ENCODE results near the gene FICD.
"Not testable (repeated sequence)": the region's sequence is repeated elsewhere in the genome, so short reads cannot be mapped to it uniquely, and the experiment has no call there.

FICD gene

DNA sequence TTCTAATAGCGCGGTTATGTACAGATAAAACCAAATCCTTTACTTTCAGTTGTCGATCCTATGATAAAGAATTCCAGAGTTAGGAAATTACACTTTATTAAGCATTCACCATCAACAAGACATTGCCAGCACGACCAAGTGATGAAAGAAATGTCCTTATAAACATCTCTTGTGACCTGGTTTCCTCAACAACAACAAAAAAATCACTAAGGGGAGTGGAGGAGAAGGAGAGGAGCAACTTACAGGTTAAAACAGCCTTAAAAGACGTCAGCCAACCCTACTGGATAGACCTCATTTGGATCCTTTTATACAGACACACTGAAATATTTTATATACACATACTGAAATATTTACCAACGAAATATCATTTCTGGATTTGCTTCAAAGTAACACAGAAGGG, 23.1 kb downstream of the FICD start:
- no peak for DNase-seq (ENCODE audit: low read depth)

GRCh38 chr12:108538616-108539195, 23.6 kb downstream of the FICD start:
- no peak for DNase-seq (ENCODE audit: low read depth)

- no peak for DNase-seq (ENCODE audit: low read depth)
These were observed 27.2 kb downstream of the FICD start for GRCh38 chr12:108542320-108542719.

DNA sequence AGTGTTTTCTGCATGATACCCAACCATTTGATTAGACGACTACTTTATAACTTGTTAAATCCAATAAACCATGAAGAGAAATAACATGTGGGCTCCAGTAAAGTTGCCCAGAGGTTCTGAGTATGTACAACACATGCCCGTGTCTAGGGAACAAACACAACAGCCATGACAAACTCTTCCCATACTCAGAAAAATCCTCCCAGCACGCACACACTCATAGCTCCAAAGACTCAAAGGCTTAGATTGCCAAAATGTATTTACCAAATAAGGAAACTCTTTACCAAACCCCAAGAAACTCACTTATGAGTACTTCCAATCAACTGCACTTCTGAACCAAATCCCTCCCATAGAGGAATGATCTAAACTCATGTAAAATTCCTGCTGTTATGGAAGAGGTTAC, 28.6 kb downstream of the FICD start:
- DNase-seq (ENCODE audit: low read depth), result no peak

GRCh38 chr12:108547686-108548085, 32.6 kb downstream of the FICD start:
- no peak for DNase-seq (ENCODE audit: low read depth)

GRCh38 chr12:108548954-108549521, 34.0 kb downstream of the FICD start:
- no peak for DNase-seq (ENCODE audit: low read depth)

DNA sequence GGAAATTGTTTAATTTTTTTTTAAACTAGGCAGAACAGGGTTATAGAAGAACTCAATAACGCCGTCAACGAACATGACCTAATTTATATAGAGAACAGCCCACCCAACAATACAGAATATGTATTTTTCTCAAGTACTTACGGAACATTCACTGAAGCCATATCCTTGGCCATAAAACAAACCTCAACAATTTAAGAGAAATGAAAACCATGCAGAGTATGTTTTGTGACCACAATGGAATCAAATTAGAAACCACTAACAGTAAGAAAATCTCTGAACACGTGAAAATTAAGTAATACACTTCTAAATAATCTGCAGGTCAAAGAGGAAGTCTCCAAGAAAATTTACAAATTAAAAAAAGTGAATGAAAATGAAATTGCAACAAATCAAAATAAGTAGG, 36.5 kb downstream of the FICD start:
- DNase-seq (ENCODE audit: low read depth), result no peak

DNA sequence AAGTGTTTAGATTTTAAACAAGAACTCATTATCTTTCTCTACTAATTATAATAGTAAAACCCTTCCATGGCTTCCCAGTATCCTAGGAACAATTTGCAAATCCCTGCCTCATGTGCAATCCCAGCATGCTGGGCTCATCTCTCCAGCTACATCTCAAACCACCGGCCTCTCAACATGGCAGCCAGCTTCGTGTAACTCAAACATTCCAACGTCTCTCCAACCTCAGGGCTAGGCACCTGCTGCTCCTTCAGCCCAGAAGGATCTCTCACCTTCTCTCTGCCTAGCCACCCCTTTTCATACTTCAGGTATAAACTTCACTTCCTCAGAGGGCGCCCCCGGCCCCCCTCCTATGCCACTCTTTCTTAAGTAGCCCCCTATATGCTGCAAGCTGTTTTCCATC, 38.7 kb downstream of the FICD start:
- no peak for DNase-seq (ENCODE audit: low read depth)

- DNase-seq (ENCODE audit: low read depth), result not testable (repeated sequence)
These were observed 40.3 kb downstream of the FICD start for GRCh38 chr12:108555383-108555782.

DNA sequence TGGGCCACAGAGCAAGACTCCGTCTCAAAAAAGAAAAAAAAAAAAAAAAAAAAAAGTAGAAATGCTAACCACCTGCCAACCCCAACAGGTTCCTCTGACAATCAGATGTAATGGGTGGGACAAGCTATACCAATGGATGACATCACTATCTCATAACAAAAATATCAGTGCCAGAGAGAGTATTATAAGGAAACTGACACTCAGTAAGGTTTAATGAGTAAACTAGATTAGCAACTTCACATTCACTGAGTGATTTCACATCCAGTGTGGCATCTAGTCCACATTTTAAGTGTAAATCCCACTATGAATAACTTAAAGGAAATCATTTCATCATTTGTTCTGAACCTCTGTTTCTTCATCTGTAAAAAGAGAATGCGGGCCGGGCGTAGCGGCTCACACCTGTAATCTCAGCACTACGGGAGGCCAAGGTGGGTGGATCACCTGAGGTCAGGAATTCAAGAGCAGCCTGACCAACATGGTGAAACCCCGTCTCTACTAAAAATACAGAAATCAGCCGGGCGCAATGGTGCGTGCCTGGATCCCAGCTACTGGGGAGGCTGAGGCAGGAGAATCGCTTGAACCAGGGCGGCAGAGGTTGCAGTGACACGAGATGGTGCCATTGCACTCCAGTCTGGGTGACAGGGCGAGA, 44.1 kb downstream of the FICD start:
- no peak for DNase-seq (ENCODE audit: low read depth)

DNA sequence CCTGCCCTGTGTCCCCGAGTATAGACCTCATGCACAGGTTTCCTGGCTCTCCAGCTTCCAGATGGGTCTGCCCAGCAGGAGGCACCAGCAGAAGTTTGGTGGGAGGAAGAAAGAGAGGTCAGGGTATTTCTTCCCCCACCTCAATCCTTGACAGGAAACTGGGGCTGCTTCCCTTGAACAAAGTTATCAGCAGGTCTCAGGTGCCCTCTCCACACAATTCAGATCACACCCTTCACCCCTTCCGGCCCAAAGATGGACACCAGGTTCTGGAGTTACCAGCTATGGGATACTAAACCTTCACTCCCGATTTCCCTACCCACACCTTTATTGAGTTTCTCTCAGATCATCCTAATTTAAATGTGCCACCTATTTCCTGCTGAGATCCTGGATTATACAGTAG, 44.7 kb downstream of the FICD start:
- DNase-seq (ENCODE audit: low read depth), result peak; percentile 38

- DNase-seq (ENCODE audit: low read depth), result peak; percentile 40
These were observed 45.2 kb downstream of the FICD start for GRCh38 chr12:108560321-108560721.

DNA sequence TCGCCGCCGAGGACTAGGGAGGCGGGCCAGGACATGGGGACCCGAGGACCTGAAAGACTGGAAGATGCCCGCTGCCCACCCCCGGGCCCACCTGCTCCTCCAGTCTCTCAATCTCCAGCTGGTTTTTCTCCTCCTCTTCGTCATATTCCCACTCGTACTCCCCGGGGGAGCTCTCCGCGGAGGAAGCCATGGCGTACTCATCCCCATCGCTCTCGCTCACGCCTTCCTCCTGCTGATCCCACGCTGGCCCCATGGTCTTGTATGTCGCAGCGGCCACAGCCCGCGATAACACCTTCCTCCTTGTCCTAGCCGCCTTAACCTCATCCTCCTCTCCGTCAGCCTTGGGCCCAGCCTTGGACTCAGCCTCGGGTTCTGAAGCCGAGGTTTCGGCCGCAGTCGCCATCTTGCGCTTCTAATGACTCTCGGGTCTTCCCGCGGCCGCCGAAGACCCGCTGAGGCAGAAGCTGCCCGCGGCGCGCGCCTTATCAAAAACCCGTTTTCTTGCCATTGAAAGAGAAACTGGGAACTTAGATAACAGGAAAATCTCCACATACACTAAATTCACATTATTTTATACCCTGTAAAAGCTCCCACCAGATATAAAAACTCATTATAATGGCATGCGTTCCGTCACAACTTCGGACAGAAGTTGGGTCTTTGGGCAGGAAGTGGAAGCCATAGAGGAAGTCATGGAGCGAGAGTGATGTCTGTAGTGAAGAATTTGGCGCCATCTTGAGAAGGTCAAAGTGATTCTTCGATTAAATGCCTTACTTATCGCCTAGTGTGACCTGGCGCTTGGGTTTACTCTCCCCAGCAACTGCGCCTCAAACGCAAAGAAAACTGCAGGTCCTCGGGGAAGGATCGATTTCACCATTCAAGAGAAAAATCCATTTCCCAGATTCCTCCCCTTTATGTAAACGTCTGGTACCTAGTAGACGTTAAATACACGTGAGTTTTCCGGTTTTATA, 46.0 kb downstream of the FICD start, which contains the start of gene SART3:
TSS of gene SART3 (minus strand) at position 422 of the 968 bp plus-strand sequence. CDS start at position 403, 19 bp downstream.
- peak; percentile 72 for DNase-seq (ENCODE audit: low read depth)

DNA sequence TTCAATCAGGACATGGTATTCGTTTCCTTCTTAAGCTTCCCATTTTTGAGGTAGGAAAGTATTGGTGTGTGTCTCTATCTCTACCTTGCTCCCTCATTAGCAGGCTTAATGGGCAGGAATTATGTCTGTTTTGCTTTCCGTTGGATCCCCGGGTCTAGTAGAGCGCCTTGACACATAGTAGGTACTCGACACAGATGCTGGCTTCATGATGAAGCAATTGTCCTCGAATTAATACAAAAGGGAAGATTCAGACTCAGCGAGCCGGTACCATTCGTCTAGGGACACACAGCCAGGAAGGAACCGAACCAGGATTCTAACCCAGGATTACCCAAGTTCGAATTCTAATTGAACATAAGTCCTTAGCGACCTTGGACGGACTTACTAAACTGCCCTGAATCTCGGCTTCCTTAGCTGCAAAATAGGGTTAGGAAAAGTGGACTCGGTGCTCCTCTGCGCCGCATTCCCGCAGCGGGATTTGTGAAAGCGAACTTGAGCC, 46.8 kb downstream of the FICD start:
- DNase-seq (ENCODE audit: low read depth), result no peak

GRCh38 chr12:108562348-108563135, 47.5 kb downstream of the FICD start, which contains the start of gene ISCU:
TSS of gene ISCU (plus strand) at chr12:108562596. CDS start at chr12:108562623, 27 bp downstream.
- DNase-seq (ENCODE audit: low read depth), result peak; percentile 94

DNA sequence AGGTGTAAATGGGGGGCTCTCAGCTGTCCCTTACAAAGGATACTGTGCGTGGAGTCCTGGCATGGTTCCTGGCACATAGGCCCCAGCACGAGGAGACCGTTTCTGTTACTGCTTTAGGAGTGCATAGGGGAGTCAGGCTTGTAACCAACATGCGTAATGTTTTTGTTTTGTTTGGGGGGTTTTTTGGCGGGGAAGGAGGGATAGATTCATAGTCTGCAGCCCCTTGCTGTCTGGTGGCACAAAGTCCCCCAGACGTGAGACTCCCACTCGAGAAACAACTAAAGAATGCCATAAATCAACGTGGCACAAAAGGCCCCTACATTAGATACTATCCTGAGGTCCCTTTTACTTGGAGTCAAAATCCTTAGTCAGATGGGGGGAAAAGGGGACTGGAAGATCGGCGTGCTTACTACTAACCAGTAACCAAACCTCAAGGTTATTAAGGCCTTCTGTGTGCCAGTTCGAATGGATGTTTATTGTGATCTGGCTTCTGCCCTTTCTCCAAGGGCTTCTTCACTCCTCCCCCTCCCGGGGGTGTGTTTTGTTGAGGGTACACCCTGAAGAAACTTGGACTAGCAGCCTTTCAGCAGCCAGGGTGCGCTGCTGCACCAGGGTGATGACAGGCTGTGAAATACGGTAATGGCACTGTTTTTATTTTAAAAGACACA, 48.2 kb downstream of the FICD start:
- DNase-seq (ENCODE audit: low read depth), result peak; percentile 60

DNA sequence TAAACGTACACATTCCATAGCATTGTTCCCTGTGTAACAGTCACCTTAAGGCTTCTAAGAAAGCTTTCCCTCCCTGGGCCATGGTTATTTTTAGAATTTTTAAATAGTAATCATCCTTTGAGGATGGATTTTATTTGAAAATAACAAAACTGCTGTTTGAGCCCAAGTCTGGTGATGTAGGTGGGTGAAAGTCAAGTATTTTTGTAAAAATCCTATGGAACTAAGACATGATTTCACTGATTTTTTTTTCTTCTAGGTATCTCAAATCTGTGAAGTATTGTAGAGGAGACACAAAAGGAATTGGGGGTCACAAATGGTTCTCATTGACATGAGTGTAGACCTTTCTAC, 48.7 kb downstream of the FICD start:
- no peak for DNase-seq (ENCODE audit: low read depth)

DNA sequence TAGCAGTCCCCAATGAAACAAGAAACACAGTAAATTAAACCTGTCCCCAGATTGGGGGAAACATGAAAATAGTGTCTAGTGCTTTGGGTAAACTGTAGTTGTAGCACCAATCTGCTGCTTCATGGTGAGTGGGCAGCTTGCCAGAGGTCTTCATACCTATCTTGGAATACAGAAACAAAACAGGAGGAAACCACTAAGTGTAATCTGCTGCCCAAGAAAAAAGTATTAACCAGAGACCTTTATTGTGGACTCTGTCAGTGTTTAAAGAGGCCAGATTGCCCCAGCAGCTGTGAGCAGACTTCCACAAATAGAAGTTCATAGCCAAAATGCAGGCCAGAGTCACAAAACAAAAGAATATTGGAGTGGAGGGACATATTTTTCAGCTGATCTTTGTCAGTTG, 49.6 kb downstream of the FICD start:
- DNase-seq (ENCODE audit: low read depth), result peak; percentile 49

DNA sequence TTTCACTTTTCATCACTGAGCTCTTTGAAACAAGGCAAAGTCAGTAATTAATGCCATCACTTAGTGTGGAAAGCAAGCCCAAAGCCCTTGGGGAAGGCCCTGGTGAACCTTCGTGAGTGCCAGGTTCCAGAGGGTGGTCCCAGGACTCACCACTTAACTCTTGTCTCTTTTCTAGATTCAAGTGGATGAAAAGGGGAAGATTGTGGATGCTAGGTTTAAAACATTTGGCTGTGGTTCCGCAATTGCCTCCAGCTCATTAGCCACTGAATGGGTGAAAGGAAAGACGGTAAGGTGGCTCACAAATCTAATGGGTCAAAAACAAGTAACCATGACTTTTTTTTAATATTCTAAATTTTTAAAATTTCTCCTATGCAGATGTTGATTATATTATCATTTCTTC, 50.1 kb downstream of the FICD start:
- no peak for DNase-seq (ENCODE audit: low read depth)

DNA sequence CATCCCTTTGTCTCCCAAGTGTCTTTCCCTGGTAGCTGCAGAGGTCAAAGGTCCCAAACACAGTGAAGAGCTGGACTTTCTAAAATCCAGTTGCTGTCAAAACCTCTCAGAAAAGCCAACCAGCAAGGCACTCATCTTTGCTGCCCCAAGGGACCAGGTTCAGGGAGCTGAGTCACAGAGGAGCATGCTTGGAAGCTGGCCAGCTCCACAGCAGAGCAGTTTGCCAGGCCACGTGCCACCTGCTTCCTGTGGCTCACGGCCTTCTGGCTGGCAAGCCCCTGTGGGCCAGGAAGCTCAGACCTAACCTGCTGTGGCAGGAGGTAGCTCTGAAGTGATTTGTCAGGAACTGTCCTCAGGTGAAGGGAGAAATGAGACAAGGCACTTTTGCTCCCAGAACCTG, 50.9 kb downstream of the FICD start:
- no peak for DNase-seq (ENCODE audit: low read depth)

- no peak for DNase-seq (ENCODE audit: low read depth)
These were observed 51.4 kb downstream of the FICD start for GRCh38 chr12:108566452-108566851.

Measured in CMK (cell line).